SW 1271 (cell line): ENCODE results near the gene SRC.

ENCODE experiments used
- DNase-seq, 2 experiments: peaks; one replicate each; lab custom pipeline; 2025; lab: John Stamatoyannopoulos, UW

SRC gene

GRCh38 chr20:37350649-37351574 lies 5.0 kb downstream of the SRC start:
- DNase-seq, result no peak

DNA sequence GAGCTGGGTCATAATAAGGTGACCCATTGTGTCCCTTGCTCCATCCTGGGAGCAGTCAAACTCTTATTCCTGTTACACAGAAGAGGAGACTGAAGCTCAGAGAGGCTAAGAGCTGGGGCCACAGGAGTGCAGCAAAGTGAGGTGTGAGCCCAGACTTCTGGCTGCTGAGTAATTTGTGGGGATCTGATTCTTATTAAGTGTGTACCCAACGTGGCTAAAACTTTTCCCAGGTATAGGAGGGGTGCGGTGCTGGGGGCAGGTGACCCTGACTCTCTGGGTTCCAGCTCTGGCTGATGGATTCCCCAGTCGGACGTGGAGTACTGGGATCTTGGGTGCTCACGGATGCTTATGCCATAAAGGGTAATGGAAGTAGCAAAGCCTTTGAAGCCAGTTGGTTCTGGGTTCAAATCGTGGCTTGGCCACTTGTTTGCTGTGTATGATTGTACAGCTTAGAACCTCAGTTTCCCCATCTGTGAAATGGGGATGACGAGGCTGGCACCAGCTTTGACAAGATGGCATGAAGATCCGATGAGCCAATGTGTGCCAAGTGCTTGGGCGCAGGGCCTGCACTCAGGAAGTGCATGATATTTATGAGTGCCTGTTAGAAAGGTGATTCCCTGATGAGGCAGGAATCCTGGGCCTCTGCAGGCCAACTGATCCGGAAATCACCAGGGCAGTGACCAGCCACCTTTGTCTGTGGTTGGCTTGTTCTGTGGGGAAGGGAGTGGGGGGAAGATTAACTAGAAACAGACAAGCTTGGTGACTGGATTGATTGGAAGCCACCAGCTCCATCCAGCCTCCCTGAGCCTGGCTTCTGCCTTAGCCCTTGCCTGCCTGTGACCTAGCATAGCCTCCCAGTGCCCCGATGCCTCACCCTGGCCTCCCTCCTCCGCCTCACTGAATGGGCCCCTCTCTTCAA lies 6.0 kb downstream of the SRC start:
- DNase-seq, result no peak

- no peak for DNase-seq
Observed at GRCh38 chr20:37352608-37352980, 6.7 kb downstream of the SRC start.

GRCh38 chr20:37353285-37353849 lies 7.4 kb downstream of the SRC start:
- DNase-seq, result no peak

GRCh38 chr20:37354210-37355195 lies 8.6 kb downstream of the SRC start:
- DNase-seq, result no peak

GRCh38 chr20:37355252-37356180 lies 9.6 kb downstream of the SRC start:
- DNase-seq, result no peak

- DNase-seq, result no peak
Observed at GRCh38 chr20:37356387-37356786, 10.4 kb downstream of the SRC start.

DNA sequence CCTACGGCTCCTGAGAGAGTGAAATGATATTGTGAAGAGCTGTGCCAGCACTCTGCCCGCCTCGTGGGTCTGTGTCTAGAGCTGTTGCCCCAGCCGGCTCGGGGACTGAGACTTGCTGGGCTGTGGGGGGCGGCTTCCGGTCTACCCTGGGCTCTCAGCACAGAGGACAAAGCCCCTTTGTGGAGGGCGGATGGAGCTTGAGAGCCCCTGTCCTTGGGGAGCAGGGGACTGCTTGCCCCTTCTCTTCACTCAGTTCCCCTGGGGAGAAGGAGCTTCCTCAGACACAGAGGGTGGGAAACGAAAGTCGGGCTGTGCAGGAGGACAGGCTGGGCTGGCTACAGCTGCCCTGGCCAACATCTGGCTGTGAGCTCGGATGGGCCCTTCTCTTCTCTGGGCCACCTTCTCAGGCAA lies 11.0 kb downstream of the SRC start:
- no peak for DNase-seq

- DNase-seq, result no peak
Observed at GRCh38 chr20:37357481-37358365, 11.8 kb downstream of the SRC start.

DNA sequence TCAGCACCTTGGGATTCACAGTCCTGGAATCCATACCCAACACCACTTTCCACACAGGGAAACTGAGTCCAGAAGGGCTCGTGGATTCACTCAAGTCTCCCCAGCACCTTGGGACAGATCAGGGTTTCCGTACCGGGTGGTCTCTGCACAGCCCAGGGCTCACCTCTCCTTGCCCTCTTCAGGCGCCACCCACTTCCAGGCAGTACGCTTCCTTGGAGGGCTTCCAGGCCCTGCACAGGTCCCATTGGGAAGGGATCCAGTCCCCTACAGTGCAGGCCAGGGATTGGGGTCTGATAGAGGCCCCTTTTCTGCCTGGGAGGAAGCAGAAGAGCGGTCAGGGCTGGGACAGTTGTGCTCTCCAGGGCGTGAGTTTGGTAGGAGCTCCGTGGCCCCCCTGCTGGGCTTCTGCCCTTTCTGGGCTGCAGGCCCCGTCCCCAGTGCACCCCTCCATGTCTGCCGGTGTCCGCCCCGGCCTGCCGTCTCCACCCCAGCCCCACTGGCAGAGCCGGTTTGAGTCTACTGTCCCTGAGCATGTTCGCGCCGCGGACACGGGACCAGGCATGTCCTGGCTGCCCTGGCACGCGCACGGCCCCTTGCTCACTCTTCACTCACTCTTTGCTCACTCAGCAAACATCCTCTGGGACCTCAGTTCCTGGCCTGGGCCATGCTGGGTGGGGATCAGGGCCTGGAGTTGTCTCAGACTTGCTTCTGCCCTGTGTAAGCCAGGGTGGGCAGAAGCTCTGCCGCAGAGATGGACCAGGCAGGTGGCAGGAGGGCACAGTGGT lies 12.6 kb downstream of the SRC start:
- DNase-seq, result no peak

GRCh38 chr20:37359331-37359730 lies 13.4 kb downstream of the SRC start:
- DNase-seq, result no peak

DNA sequence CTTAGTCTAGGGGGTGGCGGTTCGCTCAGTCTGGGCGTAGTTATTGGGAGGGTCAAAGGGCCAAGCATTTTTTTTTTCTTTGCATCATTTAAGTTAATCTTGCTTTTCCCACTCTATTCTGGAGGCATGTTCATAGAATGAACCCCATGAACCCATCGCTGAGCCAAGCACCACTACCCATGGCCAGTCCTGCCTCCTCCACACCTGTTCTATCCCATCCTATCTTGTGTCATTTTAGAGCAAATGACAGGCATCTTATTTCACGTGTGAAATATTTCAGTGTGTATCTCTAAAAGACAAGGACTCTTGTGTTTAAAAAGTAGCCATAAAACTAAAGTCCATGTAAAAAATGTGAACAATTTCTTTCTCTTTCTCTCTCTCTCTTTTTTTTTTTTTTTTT lies 13.9 kb downstream of the SRC start:
- DNase-seq, result no peak

DNA sequence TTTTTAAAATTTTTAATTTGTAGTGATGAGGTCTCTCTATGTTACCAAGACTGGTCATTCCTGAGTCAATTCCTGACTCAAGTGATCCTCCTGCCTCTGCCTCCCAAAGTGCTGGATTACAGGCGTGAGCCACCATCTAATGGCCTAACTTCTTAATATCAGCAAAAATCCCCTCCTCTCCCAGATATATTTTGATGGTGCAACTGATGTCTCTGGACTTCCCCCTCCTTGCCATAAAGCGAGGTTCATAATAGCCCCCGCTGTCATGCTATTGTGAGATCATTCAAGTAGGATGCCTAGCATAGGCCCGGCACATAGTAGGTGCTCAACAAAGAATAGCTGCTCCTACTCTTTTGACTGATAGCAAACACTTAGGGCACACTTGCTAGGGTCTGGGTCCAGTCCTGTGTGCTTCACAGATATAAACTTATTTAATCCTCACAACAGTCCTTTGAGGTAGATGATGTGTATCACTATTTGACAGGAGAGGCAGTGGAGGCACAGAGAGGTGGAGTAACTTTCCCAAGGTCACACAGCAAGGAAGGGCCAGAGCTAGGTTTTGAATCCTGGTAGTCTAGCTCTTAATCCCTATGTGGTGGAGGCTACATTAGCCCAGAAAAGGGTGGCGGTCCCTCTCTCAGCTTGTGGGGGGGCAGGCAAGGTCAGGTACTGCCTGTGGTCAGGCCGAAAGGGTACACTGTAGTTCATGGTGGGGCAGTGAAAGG lies 14.6 kb downstream of the SRC start:
- no peak for DNase-seq

- DNase-seq, result no peak
Observed at GRCh38 chr20:37361336-37361735, 15.4 kb downstream of the SRC start.

DNA sequence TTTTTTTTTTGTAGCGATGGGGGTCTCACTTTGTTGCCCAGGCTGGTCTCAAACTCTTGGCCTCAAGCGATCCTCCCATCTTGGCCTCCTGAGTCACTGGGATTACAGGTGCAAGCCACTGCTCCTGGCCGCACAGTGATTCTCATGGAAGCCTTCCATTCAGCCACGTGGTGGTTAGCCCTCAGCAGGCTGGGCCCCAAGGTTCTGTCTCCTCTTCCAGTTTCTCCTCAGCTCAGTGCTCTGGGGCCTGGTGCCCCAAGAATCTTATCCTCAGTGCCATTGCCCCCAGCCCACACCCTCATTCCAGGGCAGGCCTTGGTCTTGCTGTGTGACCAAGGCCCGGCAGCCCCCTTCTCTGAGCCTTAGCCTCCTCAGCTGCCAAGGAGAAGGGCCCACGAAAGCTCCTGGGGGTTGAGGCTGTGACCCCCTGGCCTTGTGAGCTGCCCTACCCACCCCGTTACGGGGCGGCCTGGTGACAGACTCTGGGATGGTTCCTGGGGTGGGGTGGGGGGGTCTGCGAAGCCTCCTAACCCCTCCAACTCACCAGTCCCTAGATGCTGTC lies 16.4 kb downstream of the SRC start:
- no peak for DNase-seq

DNA sequence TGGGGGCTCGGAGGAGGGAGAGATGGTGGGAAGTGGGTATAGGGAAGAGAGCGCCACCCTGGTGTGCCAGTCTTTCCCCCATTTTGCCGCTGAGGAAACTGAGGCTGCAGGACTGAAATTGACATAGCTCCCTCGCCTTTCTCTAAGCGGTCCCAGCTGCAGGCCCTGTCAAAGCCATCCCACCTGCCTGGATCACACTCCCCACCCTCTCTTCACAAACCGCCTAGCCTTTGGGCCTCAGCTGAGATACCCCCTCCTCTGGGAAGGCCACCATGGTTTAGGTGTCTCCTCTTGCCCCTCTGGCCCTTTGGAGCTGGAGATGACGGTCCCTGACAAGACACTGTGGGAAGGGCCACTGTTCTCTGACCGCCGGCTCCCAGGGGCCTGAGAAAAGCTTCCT lies 16.9 kb downstream of the SRC start:
- no peak for DNase-seq

DNA sequence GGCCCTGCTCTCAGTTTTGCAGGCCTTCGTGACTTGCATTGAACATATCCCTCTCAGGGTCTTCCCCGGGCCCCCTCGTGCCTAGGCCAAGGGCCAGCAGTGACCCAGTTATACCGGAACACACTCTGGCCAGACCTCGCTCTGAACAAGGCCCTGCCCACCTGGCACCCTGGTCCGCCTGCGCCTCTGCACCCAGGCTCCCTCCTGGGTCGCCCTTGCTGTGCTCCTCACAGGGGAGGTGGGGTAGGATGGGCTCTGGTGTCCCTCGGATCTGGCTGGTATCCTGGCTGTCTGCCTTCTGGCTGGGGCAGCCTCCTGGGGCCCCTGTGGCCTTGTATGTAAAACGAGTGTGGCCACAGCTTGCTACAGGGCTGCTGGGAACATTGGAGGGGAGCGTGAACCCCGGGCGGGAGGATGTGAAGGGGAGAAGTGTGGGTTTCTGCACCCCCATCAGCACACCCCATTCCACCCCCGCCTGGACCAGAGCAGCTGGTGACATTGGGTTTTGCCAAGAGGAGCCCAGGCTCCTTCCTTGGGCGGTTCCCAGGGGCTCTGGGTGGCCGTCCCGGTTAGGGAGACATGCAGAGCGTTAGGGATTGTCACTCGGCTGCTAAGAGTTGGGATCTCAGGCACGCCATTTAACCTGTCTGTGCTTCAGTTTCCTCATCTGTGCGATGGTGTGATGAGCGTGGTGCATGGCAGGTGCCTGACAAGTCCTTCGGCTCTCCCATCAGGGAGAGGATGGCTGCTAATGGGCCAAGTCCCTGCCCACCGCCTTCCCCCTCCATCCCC lies 17.5 kb downstream of the SRC start:
- DNase-seq, result no peak
